Liver (tissue), 9 donors: ENCODE measurements around the gene ERC2. TPM values are rescaled to one million over a fixed set of nuclear protein-coding genes. Genes with fewer than 3 reads are reported as not detected.

ENCODE experiments used
- DNase-seq: peaks from one replicate; pipeline ENCODE4 v3.0.0-alpha.2; 2017; ENCODE audit warnings: low spot score
- H3K27ac ChIP-seq, 2 donors: one replicate each; pipeline ENCODE4 v1.7.0; 2013; ENCODE audit warnings: inconsistent platforms in 2 of 2, low read length in 2 of 2, control low read depth in 1 of 2, low read depth in 1 of 2, mild to moderate bottlenecking in 1 of 2
- H3K27me3 ChIP-seq, 4 donors: one replicate each; pipeline versions ENCODE4 v1.6.1 to v1.7.0; 2013; ENCODE audit warnings: low read length in 3 of 4, inconsistent platforms in 1 of 4, mild to moderate bottlenecking in 1 of 4, moderate library complexity in 1 of 4; ENCODE audit not compliant: control insufficient read depth in 4 of 4, insufficient read depth in 4 of 4
- H3K36me3 ChIP-seq, 4 donors: one replicate each; pipeline versions ENCODE4 v1.6.1 to v1.7.0; 2013; ENCODE audit warnings: low read length in 3 of 4, mild to moderate bottlenecking in 3 of 4, low read depth in 1 of 4, moderate library complexity in 1 of 4; ENCODE audit not compliant: control insufficient read depth in 4 of 4, insufficient read depth in 3 of 4
- H3K4me1 ChIP-seq, 4 donors: one replicate each; pipeline versions ENCODE4 v1.6.1 to v1.7.0; 2013; ENCODE audit warnings: low read length in 3 of 4, mild to moderate bottlenecking in 3 of 4, moderate library complexity in 1 of 4; ENCODE audit not compliant: control insufficient read depth in 4 of 4, insufficient read depth in 4 of 4
- H3K4me3 ChIP-seq, 3 donors: one replicate each; pipeline versions ENCODE4 v1.6.1 to v1.7.0; 2013; ENCODE audit warnings: low read length in 3 of 3, control low read depth in 1 of 3, low read depth in 1 of 3, mild to moderate bottlenecking in 1 of 3
- H3K9ac ChIP-seq, 2 donors: one replicate each; pipeline ENCODE4 v1.7.0; 2013; ENCODE audit warnings: low read length in 2 of 2, mild to moderate bottlenecking in 2 of 2, moderate library complexity in 2 of 2, control low read depth in 1 of 2, low read depth in 1 of 2
- H3K9me3 ChIP-seq, 4 donors: one replicate each; pipeline versions ENCODE4 v1.6.1 to v1.7.0; 2013; ENCODE audit warnings: low read length in 3 of 4; ENCODE audit not compliant: control insufficient read depth in 4 of 4
- EGR1 ChIP-seq, 2 donors: IDR thresholded peaks; 2 replicates each; pipeline ENCODE4 v1.6.1; 2016 to 2018; ENCODE audit warnings: antibody characterized with exemption in 2 of 2, low read depth in 2 of 2
- FOXA1 ChIP-seq: IDR thresholded peaks from 2 replicates; pipeline ENCODE4 v1.6.1; 2016; ENCODE audit warnings: antibody characterized with exemption
- FOXA2 ChIP-seq: IDR thresholded peaks from 2 replicates; pipeline ENCODE4 v1.6.1; 2016; ENCODE audit warnings: antibody characterized with exemption
- GABPA ChIP-seq, 2 donors: IDR thresholded peaks in 1 of 2; conservative IDR thresholded peaks in 1 of 2; 2 replicates each; pipeline ENCODE4 v1.6.1; 2016; ENCODE audit warnings: antibody characterized with exemption in 2 of 2, mild to moderate bottlenecking in 1 of 2, moderate library complexity in 1 of 2
- HNF4A ChIP-seq, 2 donors: conservative IDR thresholded peaks; 2 replicates each; pipeline ENCODE4 v1.6.1; 2016; ENCODE audit warnings: antibody characterized with exemption in 2 of 2, mild to moderate bottlenecking in 2 of 2
- HNF4G ChIP-seq: IDR thresholded peaks from 2 replicates; pipeline ENCODE4 v1.6.1; 2016; ENCODE audit warnings: antibody characterized with exemption
- JUND ChIP-seq, 2 donors: IDR thresholded peaks; 2 replicates each; pipeline ENCODE4 v1.6.1; 2016; ENCODE audit warnings: antibody characterized with exemption in 2 of 2
- NR2F2 ChIP-seq: IDR thresholded peaks from 2 replicates; pipeline ENCODE4 v1.6.1; 2016; ENCODE audit warnings: antibody characterized with exemption
- RAD21 ChIP-seq, 2 donors: IDR thresholded peaks; 2 replicates each; pipeline ENCODE4 v1.6.1; 2016; ENCODE audit warnings: antibody characterized with exemption in 2 of 2, mild to moderate bottlenecking in 2 of 2
- RXRA ChIP-seq, 2 donors: IDR thresholded peaks; 2 replicates each; pipeline ENCODE4 v1.6.1; 2017 to 2018; ENCODE audit warnings: antibody characterized with exemption in 2 of 2, mild to moderate bottlenecking in 1 of 2
- SP1 ChIP-seq: IDR thresholded peaks from 2 replicates; pipeline ENCODE4 v1.6.1; 2018; ENCODE audit warnings: antibody characterized with exemption, mild to moderate bottlenecking
- TAF1 ChIP-seq: conservative IDR thresholded peaks from 2 replicates; pipeline ENCODE4 v1.6.1; 2016; ENCODE audit warnings: antibody characterized with exemption, mild to moderate bottlenecking
- YY1 ChIP-seq: IDR thresholded peaks from 2 replicates; pipeline ENCODE4 v1.6.1; 2016; ENCODE audit warnings: antibody characterized with exemption, mild to moderate bottlenecking
- WGBS: extraction: QIAGEN DNeasy Blood & Tissue Kit; methylation state at CpG from one replicate; pipeline ENCODE4 v1.1.7; 2013; 5-methylcytosine and 5-hydroxymethylcytosine counted together
- polyA plus RNA-seq, 2 donors: library from polyadenylated mRNA; stranded (reverse) in 1 of 2; unstranded in 1 of 2; fragments of 200-250 nt in 1 of 2; fragments of >200 nt in 1 of 2; fragmentation: Nextera tagmentation in 1 of 2; extraction: Ambion mirVana in 1 of 2; gene quantifications; one replicate each; pipeline versions ENCODE4 v1.2.1 to v1.2.3, GENCODE V29; 2013 to 2015
- total RNA-seq, 2 donors: library from RNA; depleted of rRNA; stranded (reverse); fragments of >200 nt; gene quantifications; one replicate each; pipeline ENCODE4 v1.2.3, GENCODE V29; 2014
- TF ChIP-seq, protein P1 (sequence below): IDR thresholded peaks from 2 replicates; pipeline ENCODE4 v1.6.1; 2016; ENCODE audit warnings: antibody characterized with exemption, mild to moderate bottlenecking
- TF ChIP-seq, protein P2 (sequence below): IDR thresholded peaks from 2 replicates; pipeline ENCODE4 v1.6.1; 2016; ENCODE audit warnings: antibody characterized with exemption
- TF ChIP-seq, protein P3 (sequence below): fragments of 150-350 bp; IDR thresholded peaks from 2 replicates; pipeline ENCODE4 v1.5.1; 2017; ENCODE audit warnings: improper control_type of control experiment, low read depth, low read length; ENCODE audit not compliant: missing input control
- TF ChIP-seq, protein P4 (sequence below): IDR thresholded peaks from 2 replicates; pipeline ENCODE4 v1.6.1; 2016; ENCODE audit warnings: antibody characterized with exemption
- TF ChIP-seq, protein P5 (sequence below): IDR thresholded peaks from 2 replicates; pipeline ENCODE4 v1.6.1; 2016; ENCODE audit warnings: antibody characterized with exemption
- donor health status: healthy.
- donor health status: healthy.
- donor health status: healthy.
- donor health status: healthy.
- donor health status: healthy.

The ERC2 gene
- total and polyA plus RNA-seq, 4 donors = 0.14 to 0.25 TPM; not detected in 2

DNA sequence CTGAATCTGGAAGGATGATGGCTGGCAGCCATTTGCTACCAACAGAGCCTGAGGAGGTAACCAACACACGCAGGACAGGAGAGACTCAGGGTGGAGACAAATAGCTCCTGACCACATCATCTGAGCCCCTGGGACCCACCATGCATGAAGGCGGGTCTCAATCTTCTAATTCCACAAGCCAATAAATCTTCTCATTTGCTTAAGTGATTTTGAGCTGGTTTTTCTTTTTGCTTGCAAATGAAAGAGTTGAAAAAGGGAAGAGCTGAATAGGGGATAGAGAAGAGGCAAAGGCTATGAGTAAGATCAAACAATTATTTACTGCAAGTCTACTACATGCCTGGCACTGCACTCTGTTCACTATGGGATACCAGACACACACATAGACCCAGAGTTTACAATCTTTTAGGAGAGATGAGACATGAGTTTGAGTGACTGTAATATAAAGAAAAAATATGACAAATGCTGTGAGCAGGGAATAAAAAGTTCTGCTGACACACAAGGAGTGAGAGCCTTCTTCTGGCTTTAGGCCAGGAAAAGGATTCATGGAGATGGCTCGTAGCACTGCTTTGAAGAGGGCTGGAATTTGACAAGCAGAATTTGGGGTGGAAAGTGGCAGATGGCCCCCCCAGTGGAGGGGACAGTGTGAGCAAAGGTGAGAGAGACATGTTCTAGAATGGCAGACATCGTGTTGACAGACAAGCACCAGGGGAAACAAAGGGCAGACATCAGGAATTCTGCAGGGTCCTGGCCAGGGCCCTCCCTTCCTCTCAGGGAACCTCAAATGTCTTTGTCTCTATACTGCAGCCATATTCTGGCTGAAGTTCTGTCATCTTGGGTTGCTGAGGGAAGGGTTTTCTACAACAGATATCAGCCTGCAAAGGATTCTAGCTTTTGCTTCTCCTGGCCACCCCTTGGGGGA is 911.4 kb downstream of the ERC2 start (continued):
- TF ChIP-seq, protein P1, sequence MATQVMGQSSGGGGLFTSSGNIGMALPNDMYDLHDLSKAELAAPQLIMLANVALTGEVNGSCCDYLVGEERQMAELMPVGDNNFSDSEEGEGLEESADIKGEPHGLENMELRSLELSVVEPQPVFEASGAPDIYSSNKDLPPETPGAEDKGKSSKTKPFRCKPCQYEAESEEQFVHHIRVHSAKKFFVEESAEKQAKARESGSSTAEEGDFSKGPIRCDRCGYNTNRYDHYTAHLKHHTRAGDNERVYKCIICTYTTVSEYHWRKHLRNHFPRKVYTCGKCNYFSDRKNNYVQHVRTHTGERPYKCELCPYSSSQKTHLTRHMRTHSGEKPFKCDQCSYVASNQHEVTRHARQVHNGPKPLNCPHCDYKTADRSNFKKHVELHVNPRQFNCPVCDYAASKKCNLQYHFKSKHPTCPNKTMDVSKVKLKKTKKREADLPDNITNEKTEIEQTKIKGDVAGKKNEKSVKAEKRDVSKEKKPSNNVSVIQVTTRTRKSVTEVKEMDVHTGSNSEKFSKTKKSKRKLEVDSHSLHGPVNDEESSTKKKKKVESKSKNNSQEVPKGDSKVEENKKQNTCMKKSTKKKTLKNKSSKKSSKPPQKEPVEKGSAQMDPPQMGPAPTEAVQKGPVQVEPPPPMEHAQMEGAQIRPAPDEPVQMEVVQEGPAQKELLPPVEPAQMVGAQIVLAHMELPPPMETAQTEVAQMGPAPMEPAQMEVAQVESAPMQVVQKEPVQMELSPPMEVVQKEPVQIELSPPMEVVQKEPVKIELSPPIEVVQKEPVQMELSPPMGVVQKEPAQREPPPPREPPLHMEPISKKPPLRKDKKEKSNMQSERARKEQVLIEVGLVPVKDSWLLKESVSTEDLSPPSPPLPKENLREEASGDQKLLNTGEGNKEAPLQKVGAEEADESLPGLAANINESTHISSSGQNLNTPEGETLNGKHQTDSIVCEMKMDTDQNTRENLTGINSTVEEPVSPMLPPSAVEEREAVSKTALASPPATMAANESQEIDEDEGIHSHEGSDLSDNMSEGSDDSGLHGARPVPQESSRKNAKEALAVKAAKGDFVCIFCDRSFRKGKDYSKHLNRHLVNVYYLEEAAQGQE = no peak
- TF ChIP-seq, protein P2, sequence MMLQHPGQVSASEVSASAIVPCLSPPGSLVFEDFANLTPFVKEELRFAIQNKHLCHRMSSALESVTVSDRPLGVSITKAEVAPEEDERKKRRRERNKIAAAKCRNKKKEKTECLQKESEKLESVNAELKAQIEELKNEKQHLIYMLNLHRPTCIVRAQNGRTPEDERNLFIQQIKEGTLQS = no peak
- TF ChIP-seq TAF1 (no peak), FOXA2 (no peak)

DNA sequence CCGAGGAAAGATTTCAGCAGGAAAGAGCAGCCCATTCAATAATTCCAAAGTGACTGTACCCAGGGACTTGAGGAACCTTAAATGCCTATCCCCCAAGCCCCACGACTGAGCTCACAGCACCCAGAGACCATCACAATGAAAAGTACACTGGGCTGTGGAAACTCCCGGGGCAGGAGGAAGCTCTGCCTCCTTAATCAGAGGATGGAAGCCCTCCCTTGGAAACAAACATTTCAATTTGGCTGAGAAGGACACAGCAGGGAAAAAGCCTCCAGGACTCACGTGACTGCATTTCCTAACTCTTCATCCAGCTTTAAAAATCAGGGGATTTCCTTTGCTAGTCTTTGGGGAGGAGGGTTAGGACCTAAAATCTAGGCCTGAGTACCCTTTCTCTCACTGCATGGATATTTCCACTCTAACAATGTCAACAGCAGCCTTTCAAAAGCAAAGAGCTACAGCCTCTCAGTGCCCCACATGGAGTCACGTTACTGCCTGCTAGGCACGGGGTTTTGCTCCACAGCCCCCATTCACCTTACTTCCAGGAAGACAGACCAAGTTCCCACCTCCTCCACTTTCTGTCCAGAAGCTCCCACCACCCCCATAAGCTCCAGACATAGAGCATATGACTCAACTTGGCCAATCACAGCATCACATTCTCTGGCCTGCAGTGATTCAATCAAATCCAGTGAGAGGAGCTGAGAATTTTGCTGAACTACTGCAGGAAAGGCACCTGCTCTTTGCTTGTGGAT is 912.2 kb downstream of the ERC2 start:
- Histone ChIP-seq H3K4me3 (no peak overlapping the region), H3K9ac (no peak overlapping the region), H3K27me3 (no peaks in the 10 kb centered on the region), H3K27ac (no peak overlapping the region), H3K4me1 (no peaks in the 10 kb centered on the region), H3K36me3 (no peaks in the 10 kb centered on the region), H3K9me3 (no peaks in the 10 kb centered on the region)
- 78% methylated on average over 6 of the region's 6 CpGs for WGBS
- TF ChIP-seq NR2F2 (no peak), YY1 (no peak), RXRA (IDR thresholded peaks at IDR 0.05) (no peak), EGR1 (IDR thresholded peaks at IDR 0.05; ENCODE audit: low read depth in 2 of 2) (no peak), GABPA (IDR thresholded peaks at IDR 0.05 in 1 of 2, conservative IDR thresholded peaks at IDR 0.05 in 1 of 2) (no peak), SP1 (no peak), FOXA1 (no peak), JUND (IDR thresholded peaks at IDR 0.05) (no peak), HNF4A (conservative IDR thresholded peaks at IDR 0.05) (no peak), TAF1 (no peak), RAD21 (IDR thresholded peaks at IDR 0.05) (no peak), HNF4G (no peak), FOXA2 (no peak)
- TF ChIP-seq, protein P3, sequence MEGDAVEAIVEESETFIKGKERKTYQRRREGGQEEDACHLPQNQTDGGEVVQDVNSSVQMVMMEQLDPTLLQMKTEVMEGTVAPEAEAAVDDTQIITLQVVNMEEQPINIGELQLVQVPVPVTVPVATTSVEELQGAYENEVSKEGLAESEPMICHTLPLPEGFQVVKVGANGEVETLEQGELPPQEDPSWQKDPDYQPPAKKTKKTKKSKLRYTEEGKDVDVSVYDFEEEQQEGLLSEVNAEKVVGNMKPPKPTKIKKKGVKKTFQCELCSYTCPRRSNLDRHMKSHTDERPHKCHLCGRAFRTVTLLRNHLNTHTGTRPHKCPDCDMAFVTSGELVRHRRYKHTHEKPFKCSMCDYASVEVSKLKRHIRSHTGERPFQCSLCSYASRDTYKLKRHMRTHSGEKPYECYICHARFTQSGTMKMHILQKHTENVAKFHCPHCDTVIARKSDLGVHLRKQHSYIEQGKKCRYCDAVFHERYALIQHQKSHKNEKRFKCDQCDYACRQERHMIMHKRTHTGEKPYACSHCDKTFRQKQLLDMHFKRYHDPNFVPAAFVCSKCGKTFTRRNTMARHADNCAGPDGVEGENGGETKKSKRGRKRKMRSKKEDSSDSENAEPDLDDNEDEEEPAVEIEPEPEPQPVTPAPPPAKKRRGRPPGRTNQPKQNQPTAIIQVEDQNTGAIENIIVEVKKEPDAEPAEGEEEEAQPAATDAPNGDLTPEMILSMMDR = no peak
- TF ChIP-seq, protein P2 = no peak
- TF ChIP-seq, protein P4, sequence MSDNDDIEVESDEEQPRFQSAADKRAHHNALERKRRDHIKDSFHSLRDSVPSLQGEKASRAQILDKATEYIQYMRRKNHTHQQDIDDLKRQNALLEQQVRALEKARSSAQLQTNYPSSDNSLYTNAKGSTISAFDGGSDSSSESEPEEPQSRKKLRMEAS = no peak
- TF ChIP-seq, protein P1 = no peak
- TF ChIP-seq, protein P5, sequence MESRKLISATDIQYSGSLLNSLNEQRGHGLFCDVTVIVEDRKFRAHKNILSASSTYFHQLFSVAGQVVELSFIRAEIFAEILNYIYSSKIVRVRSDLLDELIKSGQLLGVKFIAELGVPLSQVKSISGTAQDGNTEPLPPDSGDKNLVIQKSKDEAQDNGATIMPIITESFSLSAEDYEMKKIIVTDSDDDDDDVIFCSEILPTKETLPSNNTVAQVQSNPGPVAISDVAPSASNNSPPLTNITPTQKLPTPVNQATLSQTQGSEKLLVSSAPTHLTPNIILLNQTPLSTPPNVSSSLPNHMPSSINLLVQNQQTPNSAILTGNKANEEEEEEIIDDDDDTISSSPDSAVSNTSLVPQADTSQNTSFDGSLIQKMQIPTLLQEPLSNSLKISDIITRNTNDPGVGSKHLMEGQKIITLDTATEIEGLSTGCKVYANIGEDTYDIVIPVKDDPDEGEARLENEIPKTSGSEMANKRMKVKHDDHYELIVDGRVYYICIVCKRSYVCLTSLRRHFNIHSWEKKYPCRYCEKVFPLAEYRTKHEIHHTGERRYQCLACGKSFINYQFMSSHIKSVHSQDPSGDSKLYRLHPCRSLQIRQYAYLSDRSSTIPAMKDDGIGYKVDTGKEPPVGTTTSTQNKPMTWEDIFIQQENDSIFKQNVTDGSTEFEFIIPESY = no peak
- DNase-seq = no peak
